Body of pancreas (tissue), 4 donors: Measurements from ENCODE around the gene MARK1. TPM values are rescaled to one million over a fixed set of nuclear protein-coding genes. Genes with fewer than 3 reads are reported as not detected.

Experiments
- ATAC-seq: fragments of 150-250 bp; one replicate; pipeline ENCODE4 v1.9.1; 2016
- DNase-seq, 4 donors: peaks; one replicate each; pipeline ENCODE4 v3.0.0-alpha.2; 2019
- H3K27ac ChIP-seq, 4 donors: fragments of 200-600 bp; sonication (generic); 1 replicate in 3 of 4; 2 replicates in 1 of 4; pipeline versions ENCODE4 v1.5.1 to v1.6.1; 2016 to 2019; ENCODE audit warnings: mild to moderate bottlenecking in 1 of 4, mixed read lengths in 1 of 4, moderate library complexity in 1 of 4
- H3K27me3 ChIP-seq, 2 donors: fragments of 200-600 bp; sonication (generic); one replicate each; pipeline ENCODE4 v1.6.0; 2016; ENCODE audit warnings: mild to moderate bottlenecking in 1 of 2
- H3K36me3 ChIP-seq, 2 donors: fragments of 200-600 bp; sonication (generic); replicated peaks in 1 of 2; 2 replicates each; pipeline ENCODE4 v1.5.1; 2016; ENCODE audit warnings: low read depth in 2 of 2; ENCODE audit not compliant: insufficient read depth in 1 of 2
- H3K4me1 ChIP-seq: fragments of 200-600 bp; sonication (generic); one replicate; pipeline ENCODE4 v1.6.0; 2016
- H3K4me3 ChIP-seq, 2 donors: fragments of 200-600 bp; sonication (generic); 1 replicate in 1 of 2; 2 replicates in 1 of 2; pipeline ENCODE4 v1.5.1; 2016 to 2019
- H3K9me3 ChIP-seq, 3 donors: fragments of 200-600 bp; sonication (generic); 1 replicate in 2 of 3; 2 replicates in 1 of 3; pipeline ENCODE4 v1.5.1; 2016
- POLR2A ChIP-seq, 3 donors: fragments of 450-650 bp; IDR thresholded peaks; one replicate each; pipeline ENCODE4 v1.6.1; 2016; ENCODE audit warnings: antibody characterized with exemption in 3 of 3, mild to moderate bottlenecking in 2 of 3
- WGBS, 2 donors: methylation state at CpG; one replicate each; pipeline ENCODE4 v1.1.5; 2017; 5-methylcytosine and 5-hydroxymethylcytosine counted together
- intact Hi-C: fragments of 100-400 bp; cut with DNase I; formaldehyde crosslinking; loops from one replicate; pipeline ENCODE4 v1.15.1; 2023
- total RNA-seq, 2 donors: library from RNA; depleted of rRNA; stranded (reverse); fragments of >200 nt; gene quantifications; one replicate each; pipeline ENCODE4 v1.1.0, GENCODE V29; 2016
- TF ChIP-seq, protein P1 (sequence below), 7 experiments: fragments of 450-650 bp in 4 of 7; fragments of 200-600 bp in 3 of 7; sonication (generic) in 3 of 7; IDR thresholded peaks; one replicate each; pipeline ENCODE4 v1.5.1; 2016 to 2019; ENCODE audit warnings: antibody characterized with exemption in 7 of 7

Gene MARK1
- total RNA-seq, 2 donors from 2014 or later: 2.1 to 5.3 TPM

DNA sequence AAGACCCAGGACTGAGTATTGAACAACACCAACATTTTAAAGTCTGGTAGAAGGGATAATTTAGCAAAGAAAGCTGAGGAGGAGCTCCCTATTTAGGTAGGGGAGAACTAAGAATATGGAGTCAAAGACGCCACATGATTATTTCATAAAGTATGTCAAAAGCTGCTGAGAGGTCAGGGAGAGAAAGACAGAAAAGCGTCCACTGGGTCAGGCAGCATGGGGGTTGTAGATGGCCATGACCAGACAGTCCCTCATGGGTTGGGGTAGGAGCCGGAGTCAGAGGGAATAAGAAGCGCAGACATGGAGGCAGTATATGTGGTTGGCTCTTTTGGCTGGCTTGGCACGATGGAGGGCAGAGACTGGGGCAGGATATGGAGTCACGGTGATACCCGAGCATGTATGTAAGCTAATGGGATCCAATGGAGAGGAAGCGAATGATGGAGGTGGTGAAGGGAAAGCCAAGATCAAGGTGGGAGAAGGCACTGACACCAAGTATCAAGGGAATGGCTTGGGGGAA is 167.0 kb downstream of the MARK1 start:
- 97 to 99% methylated on average over 8 of the region's 8 CpGs for WGBS, 2 donors
- DNase-seq: no peak
- no peaks in the 10 kb centered on the region for H3K36me3 ChIP-seq
- no peak overlapping the region for H3K4me3 ChIP-seq
- no peaks in the 10 kb centered on the region for H3K27me3 ChIP-seq
- no peak overlapping the region for H3K27ac ChIP-seq
- peaks cover 10% of the 10 kb centered on the region for H3K4me1 ChIP-seq
- no peaks in the 10 kb centered on the region for H3K9me3 ChIP-seq
- TF ChIP-seq, protein P1, sequence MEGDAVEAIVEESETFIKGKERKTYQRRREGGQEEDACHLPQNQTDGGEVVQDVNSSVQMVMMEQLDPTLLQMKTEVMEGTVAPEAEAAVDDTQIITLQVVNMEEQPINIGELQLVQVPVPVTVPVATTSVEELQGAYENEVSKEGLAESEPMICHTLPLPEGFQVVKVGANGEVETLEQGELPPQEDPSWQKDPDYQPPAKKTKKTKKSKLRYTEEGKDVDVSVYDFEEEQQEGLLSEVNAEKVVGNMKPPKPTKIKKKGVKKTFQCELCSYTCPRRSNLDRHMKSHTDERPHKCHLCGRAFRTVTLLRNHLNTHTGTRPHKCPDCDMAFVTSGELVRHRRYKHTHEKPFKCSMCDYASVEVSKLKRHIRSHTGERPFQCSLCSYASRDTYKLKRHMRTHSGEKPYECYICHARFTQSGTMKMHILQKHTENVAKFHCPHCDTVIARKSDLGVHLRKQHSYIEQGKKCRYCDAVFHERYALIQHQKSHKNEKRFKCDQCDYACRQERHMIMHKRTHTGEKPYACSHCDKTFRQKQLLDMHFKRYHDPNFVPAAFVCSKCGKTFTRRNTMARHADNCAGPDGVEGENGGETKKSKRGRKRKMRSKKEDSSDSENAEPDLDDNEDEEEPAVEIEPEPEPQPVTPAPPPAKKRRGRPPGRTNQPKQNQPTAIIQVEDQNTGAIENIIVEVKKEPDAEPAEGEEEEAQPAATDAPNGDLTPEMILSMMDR (IDR thresholded peaks at IDR 0.05): no peak
- TF ChIP-seq POLR2A (IDR thresholded peaks at IDR 0.05): no peak
- ATAC-seq: no peak
- intact Hi-C loops: loop anchor here (5.0 kb wide), 1 partner anchor 37 kb away; no protein-coding TSS in a partner anchor

DNA sequence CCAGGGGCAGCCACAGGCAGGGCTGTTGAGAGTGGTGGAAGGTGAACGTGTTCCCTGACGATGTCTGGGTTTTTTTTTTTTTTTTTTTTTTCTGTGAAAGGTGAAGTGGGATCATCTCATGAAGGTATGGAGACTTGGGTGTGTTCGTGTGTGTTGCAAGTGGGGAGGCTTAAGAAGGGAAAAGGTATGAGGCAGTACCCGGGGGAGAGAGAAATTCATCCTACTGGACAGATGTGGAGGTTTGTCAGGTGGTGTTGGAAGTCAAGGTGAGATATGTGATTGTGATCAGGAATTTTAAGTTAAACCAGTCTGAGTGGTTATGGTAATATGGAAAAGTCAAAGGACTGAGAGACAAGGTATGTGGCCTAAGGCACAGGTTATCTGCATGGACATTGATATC is 167.5 kb downstream of the MARK1 start:
- TF ChIP-seq POLR2A (IDR thresholded peaks at IDR 0.05): no peak
- TF ChIP-seq, protein P1 (IDR thresholded peaks at IDR 0.05): no peak
- Histone ChIP-seq H3K4me1 (peaks cover 9% of the 10 kb centered on the region), H3K9me3 (no peaks in the 10 kb centered on the region), H3K27me3 (no peaks in the 10 kb centered on the region), H3K27ac (no peak overlapping the region), H3K36me3 (no peaks in the 10 kb centered on the region), H3K4me3 (no peak overlapping the region)
- intact Hi-C loops: no loop called here
- ATAC-seq (no peak), DNase-seq (no peak)
- WGBS, 2 donors: 89 to 90% methylated on average over 4 of the region's 4 CpGs

DNA sequence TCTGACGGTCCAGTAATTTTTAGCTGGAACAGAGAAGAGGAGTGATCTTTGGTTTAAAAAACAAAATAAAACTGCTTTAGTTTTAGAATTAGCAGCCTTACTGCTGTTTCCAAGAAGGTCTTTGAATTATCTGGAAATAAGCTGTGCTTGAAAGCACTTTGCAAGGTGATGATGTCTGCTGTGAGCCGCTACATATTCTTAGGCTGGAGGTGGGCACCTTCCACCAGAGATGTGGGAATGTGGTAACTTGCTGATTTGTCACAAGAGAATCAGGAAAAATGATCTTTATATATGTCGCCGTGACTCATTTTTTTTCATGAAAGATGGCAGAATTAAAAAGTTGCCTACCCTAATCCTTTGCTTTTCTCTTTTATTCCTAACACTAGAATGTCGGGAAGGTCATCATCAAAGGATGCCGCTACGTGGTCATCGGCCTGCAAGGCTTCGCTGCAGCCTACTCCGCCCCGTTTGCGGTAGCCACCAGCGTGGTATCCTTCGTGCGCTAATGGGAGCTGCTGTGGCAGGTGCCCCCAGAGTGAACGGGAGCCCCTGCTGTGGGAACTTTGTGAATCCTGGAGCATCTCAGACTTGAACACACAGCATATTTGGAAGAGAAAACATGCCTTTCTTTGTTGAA is 168.4 kb downstream of the MARK1 start:
- 94 to 97% methylated on average over 16 of the region's 16 CpGs for WGBS, 2 donors
- H3K36me3 ChIP-seq: no peaks in the 10 kb centered on the region
- H3K27ac ChIP-seq: no peak overlapping the region
- H3K27me3 ChIP-seq: no peaks in the 10 kb centered on the region
- no peak for TF ChIP-seq POLR2A (IDR thresholded peaks at IDR 0.05)
- TF ChIP-seq, protein P1 (IDR thresholded peaks at IDR 0.05): no peak
- DNase-seq (no peak), ATAC-seq (no peak)
- H3K9me3 ChIP-seq: no peaks in the 10 kb centered on the region
- peaks cover 6% of the 10 kb centered on the region for H3K4me1 ChIP-seq
- intact Hi-C loops: no loop called here
- no peak overlapping the region for H3K4me3 ChIP-seq

DNA sequence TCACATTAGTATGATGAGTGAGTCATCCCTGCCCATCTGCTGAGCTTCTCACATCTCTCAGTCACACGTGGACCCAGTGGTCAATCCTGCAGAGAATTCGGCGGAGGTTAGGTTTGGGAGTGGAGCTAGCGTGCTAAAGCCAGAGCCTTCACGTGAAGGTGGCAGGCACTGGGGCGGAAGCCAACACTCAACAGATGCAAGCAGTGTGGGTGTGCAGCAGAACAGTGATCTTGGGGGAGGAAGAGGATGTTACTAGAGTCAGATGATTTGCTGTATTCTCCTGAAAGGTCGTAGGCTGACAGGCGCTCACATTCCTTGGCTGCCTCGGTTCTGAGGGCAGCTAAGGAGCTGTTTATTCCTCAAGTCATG is 168.9 kb downstream of the MARK1 start:
- Histone ChIP-seq H3K36me3 (no peaks in the 10 kb centered on the region), H3K4me3 (no peak overlapping the region), H3K27me3 (no peaks in the 10 kb centered on the region), H3K9me3 (no peaks in the 10 kb centered on the region), H3K4me1 (peaks cover 1% of the 10 kb centered on the region), H3K27ac (no peak overlapping the region)
- TF ChIP-seq POLR2A (IDR thresholded peaks at IDR 0.05): no peak
- TF ChIP-seq, protein P1 (IDR thresholded peaks at IDR 0.05): no peak
- no peak for ATAC-seq
- 78 to 84% methylated on average over 9 of the region's 9 CpGs for WGBS, 2 donors
- DNase-seq: no peak
- intact Hi-C loops: no loop called here

DNA sequence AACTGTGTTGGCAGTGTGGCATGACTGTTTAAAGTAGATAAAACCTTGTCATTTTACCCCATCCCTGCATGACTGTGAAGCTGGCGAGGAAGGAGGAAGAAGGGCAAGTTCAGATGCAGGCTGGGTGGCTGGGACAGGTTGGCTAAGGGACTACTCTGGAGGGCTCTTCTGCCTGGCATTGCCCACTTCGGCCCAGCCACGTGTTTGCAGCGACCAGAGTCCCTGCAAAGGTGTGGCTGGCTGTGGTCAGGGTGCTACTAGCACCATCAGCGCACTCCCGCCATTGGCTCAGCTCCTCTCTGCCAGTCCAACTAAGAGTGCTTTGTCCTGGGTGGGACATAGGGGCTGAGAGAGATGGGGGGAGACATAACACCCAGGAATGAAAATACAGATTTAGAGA is 169.4 kb downstream of the MARK1 start:
- Histone ChIP-seq H3K27ac (no peak overlapping the region), H3K27me3 (no peaks in the 10 kb centered on the region), H3K4me3 (no peak overlapping the region), H3K9me3 (no peaks in the 10 kb centered on the region), H3K4me1 (no peaks in the 10 kb centered on the region), H3K36me3 (no peaks in the 10 kb centered on the region)
- no peak for DNase-seq
- no peak for ATAC-seq
- TF ChIP-seq POLR2A (IDR thresholded peaks at IDR 0.05): no peak
- TF ChIP-seq, protein P1 (IDR thresholded peaks at IDR 0.05): no peak
- intact Hi-C loops: no loop called here
- WGBS, 2 donors: 90 to 97% methylated on average over 6 of the region's 6 CpGs
